SU-DHL-6 (cell line): ENCODE results near the gene MRPL27.

Experiments
- CTCF ChIP-seq: fragments of 200-600 bp; sonication (generic); IDR thresholded peaks from one replicate; pipeline ENCODE4 v1.5.1; 2017; ENCODE audit warnings: antibody characterized with exemption, mild to moderate bottlenecking, low read length, moderate library complexity; ENCODE audit not compliant: insufficient read depth, poor library complexity, severe bottlenecking
- EZH2phosphoT487 ChIP-seq: fragments of 200-600 bp; sonication (generic), shearing (Covaris generic); conservative IDR thresholded peaks from 2 replicates; pipeline ENCODE4 v1.6.1; 2018; ENCODE audit warnings: mild to moderate bottlenecking, antibody characterized with exemption, low read length, moderate library complexity, mixed read lengths

- TF ChIP-seq CTCF (no peak), EZH2phosphoT487 (no peak)
Measured at GRCh38 chr17:50355701-50356341, 17.2 kb downstream of the MRPL27 start.
